Fibroblast of skin of abdomen (primary cell): ENCODE data around the gene ZNF549. TPM values are rescaled to one million over a fixed set of nuclear protein-coding genes. Genes with fewer than 3 reads are reported as not detected.
"Not testable (repeated sequence)": the region's sequence is repeated elsewhere in the genome, so short reads cannot be mapped to it uniquely, and the experiment has no call there.

ENCODE experiments used
- DNase-seq: peaks from one replicate; pipeline ENCODE4 v3.0.0-alpha.2; 2013
- polyA plus RNA-seq, 2 experiments: library from polyadenylated mRNA; unstranded; fragments of 120-200 nt; gene quantifications; one replicate each; pipeline ENCODE4 v1.2.1, GENCODE V29; 2013; ENCODE audit not compliant: insufficient read length in 2 of 2

Gene ZNF549
- 3.8 TPM for polyA plus RNA-seq (2013, experiment 1 of 2; ENCODE audit: insufficient read length)
- 3.9 TPM for polyA plus RNA-seq (2013, experiment 2 of 2; ENCODE audit: insufficient read length)

DNA sequence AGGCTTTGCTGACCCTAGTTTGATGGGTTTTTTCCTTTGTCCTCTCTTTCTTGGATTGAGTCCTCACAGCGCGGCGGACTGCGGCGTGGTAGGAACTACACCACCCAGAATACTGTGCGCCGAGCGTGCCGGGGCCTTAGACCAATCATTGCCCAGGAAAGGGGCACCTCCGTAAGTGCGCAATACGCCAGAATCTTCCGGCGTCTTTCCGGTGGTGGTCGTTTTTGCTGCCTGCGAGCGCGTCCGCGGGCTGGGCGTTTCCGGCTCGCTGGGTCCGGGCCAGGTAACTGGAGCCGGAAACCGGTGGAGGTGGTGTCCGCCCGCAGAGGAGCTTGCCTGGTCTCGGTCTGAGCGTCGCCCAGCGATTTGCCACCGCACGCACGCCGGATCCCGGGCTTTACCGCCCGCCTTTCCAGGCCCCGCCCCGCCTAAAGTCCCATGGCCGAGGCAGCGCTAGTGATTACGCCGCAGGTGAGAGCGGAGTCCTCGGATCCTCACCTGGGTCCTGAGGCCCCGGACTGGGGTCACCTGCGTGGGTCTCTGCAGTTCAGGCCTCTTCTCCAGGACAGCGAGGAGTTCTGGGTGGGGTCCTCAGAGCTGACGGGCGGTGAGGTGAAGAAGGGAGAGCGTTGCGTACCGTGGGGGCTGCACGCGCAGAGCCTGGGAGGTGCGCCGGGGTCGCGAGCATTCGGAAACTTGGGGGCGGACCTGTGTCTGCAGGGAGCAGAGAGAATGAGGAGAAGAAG, at the start of gene ZNF549:
Gene ZNF549 (plus strand): TSS at position 221 of the 746 bp plus-strand sequence. CDS start 218 bp downstream, at position 439.
- DNase-seq = peak; percentile 93

DNA sequence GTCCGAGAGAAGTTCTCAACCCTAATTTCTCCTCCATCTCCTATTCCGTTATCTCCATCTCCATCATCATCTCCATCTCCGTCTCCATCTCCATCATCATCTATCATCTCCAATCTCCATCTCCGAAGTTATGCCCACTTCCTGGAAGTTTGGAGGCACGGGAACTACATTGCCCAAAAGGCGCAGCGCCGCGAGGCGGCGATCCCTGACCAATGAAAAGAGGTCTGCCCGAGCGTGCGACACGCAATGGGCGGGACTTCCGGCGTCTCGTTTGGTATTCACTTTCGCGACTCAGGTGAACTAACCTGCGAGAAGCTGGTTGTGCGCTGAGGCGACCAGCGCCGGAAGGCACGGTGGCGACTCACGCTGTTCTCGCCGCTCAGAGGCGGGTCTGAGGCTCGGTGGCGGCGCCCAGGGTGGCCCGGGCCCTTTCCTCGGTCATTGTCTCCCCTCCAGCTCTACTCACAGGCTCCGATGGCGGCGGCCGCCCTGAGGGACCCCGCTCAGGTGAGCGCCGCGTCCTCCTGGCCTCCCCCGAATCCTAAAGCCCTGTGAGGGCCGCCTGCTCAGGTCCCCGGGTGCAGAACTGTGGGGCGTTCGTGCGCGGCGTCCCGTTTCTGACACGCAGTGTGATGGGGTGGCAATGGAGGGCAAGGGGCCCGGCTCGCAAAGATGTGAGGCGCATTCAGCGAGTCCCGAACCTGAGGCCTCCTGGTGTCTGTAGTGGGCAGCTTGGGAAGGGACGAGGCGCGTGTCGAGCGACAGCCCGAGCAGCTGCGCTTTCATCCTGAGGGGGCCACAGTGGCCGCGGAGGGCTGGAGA, 39.5 kb upstream of the ZNF549 start, which contains the start of gene ZNF419:
Gene ZNF419 (plus strand): TSS at position 274 of the 822 bp plus-strand sequence. CDS start 201 bp downstream, at position 475.
- DNase-seq = peak; percentile 85

DNA sequence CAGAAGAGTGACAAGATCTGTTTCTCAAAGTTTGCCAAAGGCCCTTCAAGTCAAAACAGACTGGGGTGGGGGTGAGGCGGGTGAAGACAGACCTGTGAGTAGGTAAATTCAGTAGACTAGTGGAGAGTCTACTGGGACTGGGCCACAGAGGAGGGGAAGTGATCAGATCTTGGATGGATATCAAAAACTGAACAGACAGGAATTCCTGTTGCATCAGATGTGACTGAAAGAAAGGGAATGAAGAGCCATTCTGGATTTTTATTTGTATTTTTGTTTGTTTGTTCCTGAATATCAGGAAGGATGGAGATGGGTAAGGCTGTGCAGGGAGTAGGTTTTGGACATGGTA, 38.9 kb upstream of the ZNF549 start:
- peak; percentile 35 for DNase-seq

DNA sequence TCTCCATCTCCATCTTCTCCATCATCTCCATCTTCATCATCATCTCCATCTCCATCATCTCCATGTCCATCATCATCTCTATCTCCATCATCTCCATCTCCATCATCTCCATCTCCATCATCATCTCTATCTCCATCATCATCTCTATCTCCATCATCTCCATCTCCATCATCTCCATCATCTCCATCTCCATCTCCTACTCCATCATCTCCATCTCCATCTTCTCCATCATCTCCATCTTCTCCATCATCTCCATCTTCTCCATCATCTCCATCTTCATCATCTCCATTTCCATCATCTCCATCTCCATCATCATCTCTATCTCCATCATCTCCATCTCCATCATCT, 27.9 kb upstream of the ZNF549 start:
- DNase-seq = not testable (repeated sequence)

DNA sequence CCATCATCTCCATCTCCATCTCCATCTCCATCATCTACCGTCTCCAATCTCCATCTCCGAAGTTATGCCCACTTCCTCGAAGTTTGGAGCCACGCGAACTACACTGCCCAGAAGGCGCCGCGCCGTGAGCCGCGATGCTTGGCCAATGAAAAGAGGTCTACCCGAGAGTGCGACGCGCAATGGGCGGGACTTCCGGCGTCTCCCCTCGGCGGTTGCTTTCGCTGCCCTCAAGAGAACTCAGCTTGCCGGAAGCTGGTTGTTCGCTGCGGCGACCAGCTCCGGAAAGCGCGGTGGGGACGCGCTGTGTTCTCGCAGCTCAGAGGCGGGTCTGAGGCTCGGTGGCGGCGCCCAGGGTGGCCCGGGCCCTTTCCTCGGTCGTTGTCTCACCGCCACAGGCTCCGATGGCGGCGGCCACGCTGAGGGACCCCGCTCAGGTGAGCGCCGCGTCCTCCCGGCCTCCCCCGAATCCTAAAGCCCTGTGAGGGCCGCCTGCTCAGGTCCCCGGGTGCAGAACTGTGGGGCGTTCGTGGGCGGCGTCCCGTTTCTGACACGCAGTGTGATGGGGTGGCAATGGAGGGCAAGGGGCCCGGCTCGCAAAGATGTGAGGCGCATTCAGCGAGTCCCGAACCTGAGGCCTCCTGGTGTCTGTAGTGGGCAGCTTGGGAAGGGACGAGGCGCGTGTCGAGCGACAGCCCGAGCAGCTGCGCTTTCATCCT, 27.3 kb upstream of the ZNF549 start, which contains the start of gene ZNF773:
Gene ZNF773 (plus strand): TSS at position 259 of the 716 bp plus-strand sequence. CDS start 143 bp downstream, at position 402.
- peak; percentile 96 for DNase-seq

DNA sequence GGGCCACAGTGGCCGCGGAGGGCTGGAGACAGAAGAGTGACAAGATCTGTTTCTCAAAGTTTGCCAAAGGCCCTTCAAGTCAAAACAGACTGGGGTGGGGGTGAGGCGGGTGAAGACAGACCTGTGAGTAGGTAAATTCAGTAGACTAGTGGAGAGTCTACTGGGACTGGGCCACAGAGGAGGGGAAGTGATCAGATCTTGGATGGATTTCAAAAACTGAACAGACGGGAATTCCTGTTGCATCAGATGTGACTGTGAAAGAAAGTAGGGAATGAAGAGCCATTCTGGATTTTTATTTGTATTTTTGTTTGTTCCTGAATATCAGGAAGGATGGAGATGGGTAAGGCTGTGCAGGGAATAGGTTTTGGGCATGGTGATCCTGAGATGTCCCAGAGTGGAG, 26.8 kb upstream of the ZNF549 start:
- DNase-seq = peak; percentile 45

DNA sequence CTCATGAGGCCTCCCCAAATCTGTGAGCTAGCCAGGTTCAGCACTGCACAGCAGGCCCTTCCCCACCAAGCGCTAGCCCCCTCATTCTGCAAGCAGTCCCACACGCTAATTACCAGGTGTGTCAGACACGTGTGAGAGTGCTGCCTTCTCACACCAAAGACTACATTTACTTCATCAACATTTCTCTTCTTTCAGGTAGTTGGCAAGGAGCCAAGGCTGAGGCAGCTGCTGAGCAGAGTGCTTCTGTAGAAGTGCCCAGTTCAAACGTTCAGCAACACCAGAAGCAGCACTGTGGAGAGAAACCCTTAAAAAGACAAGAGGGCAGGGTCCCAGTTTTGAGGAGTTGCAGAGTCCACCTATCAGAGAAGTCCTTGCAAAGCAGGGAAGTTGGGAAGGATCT, 21.0 kb upstream of the ZNF549 start:
- DNase-seq = no peak

DNA sequence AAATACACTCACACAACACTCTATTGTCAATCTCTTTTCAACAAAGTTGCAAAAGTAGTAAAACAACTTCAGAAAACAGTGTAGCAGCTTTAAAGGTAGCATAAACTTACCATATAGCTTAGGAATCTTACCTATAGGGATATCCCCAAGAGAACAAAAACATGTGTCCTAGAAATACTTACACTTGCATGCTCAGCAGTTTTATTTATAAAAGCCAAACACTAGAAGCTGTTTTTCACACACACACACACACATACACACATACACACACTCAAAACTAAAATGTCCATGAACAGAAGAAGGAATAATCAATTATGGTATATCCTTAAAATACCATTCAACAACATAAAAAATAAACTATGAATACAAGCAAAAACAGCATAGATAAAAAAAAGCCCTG, 15.7 kb upstream of the ZNF549 start:
- no peak for DNase-seq

DNA sequence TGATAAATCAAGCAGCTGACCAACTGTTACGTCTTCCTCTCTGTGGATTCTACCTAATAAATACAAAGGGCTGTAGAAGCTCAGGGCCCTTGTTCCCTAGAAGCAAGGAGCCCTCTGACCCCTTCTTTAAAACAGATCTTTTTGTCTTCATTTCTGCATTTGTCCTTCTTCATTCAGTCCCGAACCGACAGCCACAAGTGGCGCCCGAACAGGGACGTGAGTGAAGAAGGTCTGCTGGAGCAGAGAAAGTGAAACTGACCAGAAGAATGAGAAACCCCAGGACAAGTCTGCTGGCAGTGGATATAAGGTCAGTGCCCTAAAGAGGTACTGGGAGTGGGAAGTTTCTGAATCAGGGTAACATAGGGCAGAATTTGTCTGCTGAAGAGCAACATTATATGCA, 14.3 kb upstream of the ZNF549 start:
- DNase-seq = peak; percentile 26

DNA sequence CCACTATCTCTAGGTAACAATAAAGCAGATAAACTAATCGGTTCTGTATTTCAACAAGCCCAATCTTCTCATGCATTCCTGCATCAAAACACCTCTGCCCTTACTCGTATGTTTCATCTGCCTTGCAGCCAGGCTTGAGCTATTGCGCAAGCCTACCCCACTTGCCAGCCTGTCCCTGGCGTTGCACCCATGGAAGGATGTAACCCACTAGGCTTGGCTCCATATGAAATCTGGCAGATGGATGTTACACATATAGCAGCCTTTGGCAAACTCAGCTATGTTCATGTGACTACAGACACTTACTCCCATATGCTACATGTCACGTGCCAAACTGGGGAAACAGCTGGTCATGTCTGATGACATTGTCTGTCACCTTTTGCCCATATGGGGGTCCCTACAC, 11.9 kb upstream of the ZNF549 start:
- no peak for DNase-seq

DNA sequence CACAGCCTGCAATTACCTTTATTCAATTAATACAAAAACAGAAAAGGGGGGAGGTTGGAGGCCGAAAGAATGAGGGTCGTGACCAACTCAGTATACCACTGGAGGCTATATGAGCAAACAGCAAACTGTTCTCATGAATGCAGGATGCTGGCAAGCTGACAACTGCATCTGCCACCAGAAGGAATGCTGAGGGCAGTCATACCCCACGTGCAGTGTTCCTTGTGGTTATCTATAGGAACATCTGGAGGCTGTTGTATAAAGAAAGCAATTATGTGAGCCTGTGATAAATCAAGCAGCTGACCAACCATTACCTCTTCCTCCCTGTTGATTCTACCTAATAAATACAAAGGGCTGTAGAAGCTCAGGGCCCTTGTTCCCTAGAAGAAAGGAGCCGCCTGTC, 9.1 kb upstream of the ZNF549 start:
- not testable (repeated sequence) for DNase-seq

DNA sequence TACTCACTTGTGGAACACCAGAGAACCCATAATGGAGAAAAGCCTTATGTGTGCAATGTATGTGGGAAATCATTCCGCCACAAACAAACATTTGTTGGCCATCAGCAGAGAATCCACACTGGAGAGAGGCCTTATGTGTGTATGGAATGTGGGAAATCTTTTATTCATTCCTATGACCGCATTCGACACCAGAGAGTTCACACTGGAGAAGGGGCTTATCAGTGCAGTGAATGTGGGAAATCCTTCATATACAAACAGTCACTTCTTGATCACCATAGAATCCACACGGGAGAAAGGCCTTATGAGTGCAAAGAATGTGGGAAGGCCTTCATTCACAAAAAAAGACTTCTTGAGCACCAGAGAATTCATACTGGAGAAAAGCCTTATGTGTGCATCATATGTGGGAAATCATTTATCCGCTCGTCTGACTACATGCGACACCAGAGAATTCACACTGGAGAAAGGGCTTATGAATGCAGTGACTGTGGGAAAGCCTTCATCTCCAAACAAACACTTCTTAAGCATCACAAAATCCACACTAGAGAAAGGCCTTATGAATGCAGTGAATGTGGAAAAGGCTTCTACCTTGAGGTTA, 10.9 kb downstream of the ZNF549 start:
- DNase-seq = no peak

DNA sequence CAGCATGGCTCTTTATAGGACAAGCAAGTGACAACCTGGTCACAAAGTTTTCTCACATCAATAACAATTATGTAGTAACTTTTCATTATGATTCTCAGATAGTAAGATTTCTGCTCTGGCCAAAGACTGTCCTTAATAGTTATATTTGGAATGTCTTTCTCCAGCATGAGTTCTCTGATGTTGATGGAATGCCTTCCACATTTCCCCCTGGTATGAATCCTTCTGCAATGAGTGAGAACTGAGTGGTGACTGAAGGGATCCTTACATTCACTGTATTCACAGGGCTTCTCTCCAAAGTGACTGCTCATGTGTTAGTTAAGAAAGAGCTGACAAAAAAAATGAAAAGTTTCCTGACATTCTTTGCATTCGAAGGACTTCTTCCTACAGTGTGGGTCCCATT, 19.4 kb downstream of the ZNF549 start:
- no peak for DNase-seq

DNA sequence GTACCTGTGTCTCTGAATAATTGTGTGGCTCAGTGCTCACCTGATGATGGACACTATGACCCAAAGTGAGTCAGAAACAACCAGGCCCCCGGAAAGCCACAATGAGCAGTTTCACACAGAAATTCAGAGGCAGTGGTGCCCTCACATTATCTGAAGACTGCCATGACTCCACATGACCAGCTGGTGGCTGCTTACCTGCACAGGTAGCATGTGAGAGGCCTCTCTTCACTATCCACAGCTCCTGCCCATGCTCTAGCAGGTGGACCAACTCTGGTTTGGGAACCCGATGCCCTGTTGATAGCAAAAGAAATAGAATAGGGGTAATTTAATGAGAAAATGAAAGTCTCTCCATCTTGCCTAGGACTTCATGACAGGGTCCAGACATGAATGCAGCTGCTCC, 25.3 kb downstream of the ZNF549 start:
- no peak for DNase-seq

DNA sequence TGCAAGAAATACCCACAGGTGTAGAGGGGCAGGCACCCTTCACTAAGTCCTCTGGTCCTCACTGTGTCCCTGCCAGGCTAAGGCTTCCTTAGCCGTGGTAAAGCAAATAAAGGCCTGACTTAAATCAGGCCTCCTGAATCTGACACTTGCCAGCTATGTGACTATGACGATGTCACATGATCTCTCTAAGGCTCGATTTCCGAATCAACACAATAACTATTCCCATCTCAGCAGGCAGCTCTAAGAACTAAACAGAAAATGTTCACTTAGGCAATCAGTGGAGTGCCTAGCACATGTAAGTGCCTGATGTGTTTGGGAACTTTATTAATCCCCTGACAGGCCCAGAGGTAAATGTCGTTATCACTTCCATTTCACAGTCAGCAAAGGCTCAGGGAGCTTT, 30.5 kb downstream of the ZNF549 start:
- DNase-seq = no peak

DNA sequence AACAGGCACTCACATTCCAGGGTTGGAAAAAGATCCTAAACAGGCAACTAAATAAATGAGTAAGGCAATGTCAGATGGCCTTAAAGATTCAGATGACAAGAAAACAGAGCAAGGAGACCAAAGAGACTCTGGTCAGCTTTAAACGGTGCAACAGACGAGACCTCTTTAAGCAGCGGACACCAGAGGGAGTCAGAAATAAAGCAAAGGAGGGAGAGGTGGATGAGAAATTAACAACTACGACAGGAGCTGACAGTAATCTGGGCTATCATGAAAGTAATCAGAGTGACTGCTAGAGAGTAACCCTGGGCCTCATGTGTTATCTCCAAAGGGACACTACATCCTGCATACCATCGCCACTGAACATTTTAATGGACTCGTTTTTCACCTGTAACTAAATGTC, 31.4 kb downstream of the ZNF549 start:
- DNase-seq = no peak

DNA sequence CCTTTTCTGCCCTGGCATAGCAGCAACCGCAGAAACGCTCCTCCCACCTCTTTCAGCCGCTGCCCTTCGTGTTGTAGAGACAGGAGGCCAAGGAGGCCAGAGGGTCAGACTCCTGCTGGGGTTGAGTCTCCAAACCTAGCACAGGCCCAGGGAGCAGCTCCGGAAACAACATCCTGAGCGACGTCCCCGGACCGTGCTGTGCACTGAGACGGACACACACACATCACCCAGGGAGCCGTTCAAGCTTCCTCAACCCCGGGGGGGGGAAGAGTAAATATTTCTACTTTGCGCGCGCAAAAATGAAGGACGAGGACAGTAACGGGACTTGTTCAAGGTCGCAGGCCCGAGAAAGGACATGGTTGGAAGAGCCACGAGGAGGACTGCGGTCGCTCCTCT, 31.9 kb downstream of the ZNF549 start:
- DNase-seq = no peak

DNA sequence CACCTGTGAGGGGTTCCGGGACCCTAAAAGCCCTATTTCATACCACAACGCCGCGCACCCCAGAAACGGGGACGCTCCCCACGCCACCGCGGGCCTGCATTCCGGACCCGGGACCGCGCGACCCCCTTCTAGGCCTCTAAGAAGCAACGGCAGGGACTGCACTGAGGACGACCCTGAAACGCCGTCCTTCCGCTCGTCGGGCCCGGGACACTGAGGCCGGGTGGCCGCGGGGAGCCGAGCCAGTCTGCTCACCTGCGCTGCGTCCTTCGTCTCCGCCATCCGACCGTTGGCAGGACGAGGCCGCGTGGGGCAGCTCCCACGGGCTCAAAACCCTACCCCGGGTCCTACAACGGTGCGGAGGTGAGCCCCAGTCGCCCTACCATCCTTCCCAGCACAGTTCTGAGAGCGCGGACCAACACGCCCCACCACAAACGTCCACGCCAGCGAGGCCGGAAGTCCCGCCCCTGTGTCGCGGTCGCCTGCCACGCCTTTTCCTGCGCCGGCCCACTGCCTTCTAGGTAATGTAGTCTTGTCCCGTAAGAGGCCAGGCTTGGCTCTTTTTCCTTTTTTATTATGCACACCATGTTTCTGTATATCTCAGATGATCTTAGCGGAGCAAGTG, 32.4 kb downstream of the ZNF549 start, which contains the start of gene ZNF550:
Gene ZNF550 (minus strand): TSS at position 460 of the 622 bp plus-strand sequence. CDS start 181 bp downstream, at position 279.
- peak; percentile 85 for DNase-seq

DNA sequence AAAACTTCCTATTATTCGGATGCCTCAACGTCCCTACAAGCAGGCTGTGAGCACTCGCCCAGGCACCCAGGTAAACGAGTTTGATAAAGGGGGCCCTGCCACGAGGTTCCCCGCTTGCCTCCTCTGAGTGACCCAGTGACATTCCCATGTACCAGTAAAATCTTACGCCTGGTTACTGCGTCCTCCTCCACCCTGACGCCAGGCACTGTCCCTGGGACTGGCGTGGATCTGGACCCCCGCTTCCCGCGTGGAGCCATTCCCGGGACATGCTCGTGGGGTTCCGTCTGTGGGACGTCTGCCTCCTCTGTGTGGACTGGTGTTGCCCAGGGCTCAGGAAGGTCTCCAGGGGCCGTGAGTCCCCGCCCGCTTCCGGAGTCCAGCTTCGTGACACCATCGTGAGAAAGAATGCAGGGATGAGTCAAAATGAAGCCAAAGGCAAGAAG, 32.9 kb downstream of the ZNF549 start:
- DNase-seq = peak; percentile 54

DNA sequence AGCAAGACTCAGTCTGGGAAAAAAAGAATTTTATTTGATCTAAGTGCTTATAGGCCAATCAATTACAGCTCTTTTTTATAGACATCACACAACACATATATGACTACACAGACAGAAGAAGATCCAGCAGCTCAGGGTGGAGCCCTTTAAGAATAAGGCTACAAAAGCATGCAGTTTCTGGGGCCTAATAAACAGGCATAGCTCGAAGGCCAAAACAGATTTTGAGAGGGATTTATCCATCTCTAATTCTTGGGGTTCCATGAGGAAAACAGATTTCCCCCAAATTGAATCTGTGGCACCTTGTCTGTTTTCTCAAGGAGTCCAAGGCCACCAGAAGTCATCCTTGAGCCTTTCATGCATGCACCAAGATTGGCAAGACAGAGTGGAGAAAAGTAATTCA, 36.4 kb downstream of the ZNF549 start:
- no peak for DNase-seq

DNA sequence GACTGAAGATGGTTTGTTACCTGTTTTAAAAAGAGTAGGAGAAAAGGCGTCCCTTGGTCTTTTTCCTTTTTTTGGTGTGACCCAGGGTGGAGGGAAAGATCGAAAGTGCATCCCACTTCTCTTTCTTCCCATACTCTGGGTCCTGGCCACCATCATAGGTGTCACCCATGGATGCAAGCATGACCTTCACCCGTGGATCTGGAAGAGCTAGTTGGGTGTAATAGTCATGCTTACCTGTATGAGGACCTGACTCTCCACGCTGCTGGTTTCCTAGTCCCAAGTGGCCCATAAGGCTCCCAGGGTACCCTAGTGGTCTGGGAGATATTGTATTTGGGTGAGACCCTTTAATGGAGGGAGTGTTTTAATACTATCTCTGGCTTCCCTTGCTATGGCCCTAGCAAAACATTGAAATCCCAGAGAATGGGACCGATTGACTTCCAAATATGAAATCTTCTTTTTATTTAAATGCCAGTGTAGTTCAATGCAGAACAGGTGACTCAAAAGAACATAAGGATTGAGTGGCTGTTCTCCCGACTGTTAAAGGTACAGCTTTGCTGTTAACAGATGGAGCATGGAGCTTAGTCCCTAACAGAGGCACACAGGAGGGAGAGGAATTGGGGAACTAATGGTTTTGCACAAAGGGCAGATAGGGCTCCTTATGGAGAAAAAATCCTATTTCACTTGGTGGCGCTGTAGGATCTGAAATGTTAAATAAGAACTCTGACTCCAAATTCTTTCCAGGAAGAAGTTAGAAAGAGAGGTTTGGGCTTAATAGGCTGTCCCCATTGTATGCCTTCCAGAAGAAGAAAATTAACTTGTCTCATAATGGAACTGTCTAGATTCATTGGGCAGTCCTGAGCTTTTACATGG, 39.5 kb downstream of the ZNF549 start:
- peak; percentile 13 for DNase-seq
